GM23338 (cell line): Measurements from ENCODE around the gene LRP11. TPM values are rescaled to one million over a fixed set of nuclear protein-coding genes. Genes with fewer than 3 reads are reported as not detected.

Experiments
- ATAC-seq: fragments of 200-7000 bp; cut with Tn5 transposase; 3 replicates; pipeline ENCODE4 v1.9.1; 2020
- DNase-seq: peaks from one replicate; pipeline ENCODE4 v3.0.0-alpha.2; 2015; ENCODE audit warnings: low spot score
- H2AFZ ChIP-seq: fragments of 200-600 bp; sonication (generic); 2 replicates; pipeline ENCODE4 v1.8.0; 2016; ENCODE audit warnings: antibody characterized with exemption, mild to moderate bottlenecking, moderate library complexity
- H3F3A ChIP-seq: fragments of 200-600 bp; sonication (generic); replicated peaks from 2 replicates; pipeline ENCODE4 v1.8.0; 2017; ENCODE audit warnings: antibody characterized with exemption, mixed run types, low read depth
- H3K27ac ChIP-seq: fragments of 200-600 bp; sonication (generic); 2 replicates; pipeline ENCODE4 v1.6.1; 2016; ENCODE audit warnings: low read depth
- H3K27me3 ChIP-seq: fragments of 200-600 bp; sonication (generic); 2 replicates; pipeline ENCODE4 v1.8.0; 2016; ENCODE audit warnings: mild to moderate bottlenecking, mixed run types, moderate library complexity; ENCODE audit not compliant: insufficient read depth
- H3K36me3 ChIP-seq: fragments of 200-600 bp; sonication (generic); 2 replicates; pipeline ENCODE4 v1.8.0; 2016; ENCODE audit warnings: mild to moderate bottlenecking; ENCODE audit not compliant: insufficient read depth
- H3K4me1 ChIP-seq: fragments of 200-600 bp; sonication (generic); 2 replicates; pipeline ENCODE4 v1.8.0; 2016; ENCODE audit warnings: mild to moderate bottlenecking, moderate library complexity; ENCODE audit not compliant: insufficient read depth
- H3K4me2 ChIP-seq: fragments of 200-600 bp; sonication (generic); 2 replicates; pipeline ENCODE4 v1.7.1; 2017; ENCODE audit warnings: mixed run types
- H3K4me3 ChIP-seq: fragments of 200-600 bp; sonication (generic); 2 replicates; pipeline ENCODE4 v1.6.1; 2016; ENCODE audit warnings: mixed run types
- H3K79me2 ChIP-seq: fragments of 200-600 bp; sonication (generic); replicated peaks from 2 replicates; pipeline ENCODE4 v1.8.0; 2017; ENCODE audit warnings: mild to moderate bottlenecking; ENCODE audit not compliant: insufficient read depth
- H3K9me2 ChIP-seq: fragments of 200-600 bp; sonication (generic); 2 replicates; pipeline ENCODE4 v1.8.0; 2017; ENCODE audit not compliant: insufficient read depth
- H4K20me1 ChIP-seq: fragments of 200-600 bp; sonication (generic); replicated peaks from 2 replicates; pipeline ENCODE4 v1.8.0; 2017; ENCODE audit warnings: mild to moderate bottlenecking; ENCODE audit not compliant: insufficient read depth
- H3K27ac Mint-ChIP-seq: 2 replicates; pipeline ENCODE4 v1.8.0; 2020; ENCODE audit warnings: inconsistent platforms, mild to moderate bottlenecking, moderate library complexity, mixed read lengths
- H3K27me3 Mint-ChIP-seq: 3 replicates; pipeline ENCODE4 v1.8.0; 2022; ENCODE audit warnings: low read depth, mild to moderate bottlenecking, moderate library complexity, mixed read lengths, inconsistent platforms; ENCODE audit not compliant: insufficient read depth, poor library complexity
- H3K36me3 Mint-ChIP-seq: 3 replicates; pipeline ENCODE4 v1.8.0; 2021; ENCODE audit warnings: low read depth, mild to moderate bottlenecking, inconsistent platforms, moderate library complexity, mixed read lengths
- H3K4me1 Mint-ChIP-seq: 3 replicates; pipeline ENCODE4 v1.8.0; 2020; ENCODE audit warnings: mild to moderate bottlenecking, inconsistent platforms, mixed read lengths
- H3K4me3 Mint-ChIP-seq: 3 replicates; pipeline ENCODE4 v1.8.0; 2021; ENCODE audit warnings: moderate library complexity, mild to moderate bottlenecking, inconsistent platforms, mixed read lengths
- H3K9me3 Mint-ChIP-seq: 3 replicates; pipeline ENCODE4 v1.8.0; 2020; ENCODE audit warnings: moderate library complexity, mild to moderate bottlenecking, inconsistent platforms, mixed read lengths
- ETS1 ChIP-seq: IDR thresholded peaks from 2 replicates; pipeline ENCODE4 v1.6.1; 2016; ENCODE audit warnings: antibody characterized with exemption
- NANOG ChIP-seq: IDR thresholded peaks from 2 replicates; pipeline ENCODE4 v1.6.1; 2016; ENCODE audit warnings: antibody characterized with exemption, borderline replicate concordance
- REST ChIP-seq: IDR thresholded peaks from one replicate; pipeline ENCODE4 v1.6.1; 2018; ENCODE audit warnings: antibody characterized with exemption; ENCODE audit not compliant: unreplicated experiment
- ZNF331 ChIP-seq: fragments of 250-450 bp; sonication (Bioruptor Pico); IDR thresholded peaks from 2 replicates; pipeline ENCODE4 v1.5.0; 2020; ENCODE audit warnings: low read depth, mild to moderate bottlenecking, moderate library complexity
- ZNF462 ChIP-seq: fragments of 250-450 bp; sonication (Bioruptor Pico); IDR thresholded peaks from 2 replicates; pipeline ENCODE4 v1.5.0; 2020; ENCODE audit warnings: mild to moderate bottlenecking, moderate library complexity
- polyA plus RNA-seq: library from polyadenylated mRNA; unstranded; fragments of >200 nt; fragmentation: Nextera tagmentation; extraction: Ambion mirVana; gene quantifications from 2 replicates; pipeline ENCODE4 v1.2.1, GENCODE V29; 2016
- total RNA-seq: library from RNA; depleted of rRNA; stranded (reverse); fragments of >200 nt; shearing (Covaris generic); gene quantifications from 2 replicates; pipeline ENCODE4 v1.2.3, GENCODE V29; 2014

LRP11 gene
- total and polyA plus RNA-seq, 2 experiments from 2014 or later: 10.8 to 37.1 TPM

- Histone ChIP-seq H3K4me1 (no peaks in the 10 kb centered on the region), H4K20me1 (no peaks in the 10 kb centered on the region), H3K9me2 (no peaks in the 10 kb centered on the region; the same call in none of the 2 replicates), H3K79me2 (no peaks in the 10 kb centered on the region), H3K4me3 (no peak overlapping the region), H2AFZ (no peak overlapping the region), H3F3A (no peaks in the 10 kb centered on the region), H3K27ac (no peak overlapping the region), H3K36me3 (no peaks in the 10 kb centered on the region), H3K4me2 (no peak overlapping the region), H3K27me3 (no peaks in the 10 kb centered on the region)
- DNase-seq (no peak), ATAC-seq (no peak)
- Mint-ChIP-seq H3K4me3 (no peak overlapping the region), H3K36me3 (no peaks in the 10 kb centered on the region), H3K27me3 (no peaks in the 10 kb centered on the region), H3K27ac (no peak overlapping the region), H3K9me3 (peaks cover 6% of the 10 kb centered on the region; the same call in 2 of the 3 replicates), H3K4me1 (peaks cover 11% of the 10 kb centered on the region)
- TF ChIP-seq ETS1 (no peak), ZNF331 (CRISPR knock-in tag) (no peak), NANOG (no peak), REST (no peak), ZNF462 (CRISPR knock-in tag) (no peak)
These were observed 8.1 kb upstream of the LRP11 start for GRCh38 chr6:149872233-149872632.
